Effector CD4-positive, alpha-beta T cell (primary cell): ENCODE results near the gene SLC25A5.
"Not testable (repeated sequence)": the region's sequence is repeated elsewhere in the genome, so short reads cannot be mapped to it uniquely, and the experiment has no call there.

ENCODE experiments used
- DNase-seq: peaks from one replicate; pipeline ENCODE4 v3.0.0-alpha.2; 2020

The SLC25A5 gene

GRCh38 chrX:119477812-119478232, 9.6 kb downstream of the SLC25A5 start:
- no peak for DNase-seq

GRCh38 chrX:119478504-119478903, 10.3 kb downstream of the SLC25A5 start:
- no peak for DNase-seq

GRCh38 chrX:119479845-119480244, 11.6 kb downstream of the SLC25A5 start:
- no peak for DNase-seq

GRCh38 chrX:119481323-119481801, 13.1 kb downstream of the SLC25A5 start:
- DNase-seq: no peak

GRCh38 chrX:119482041-119482440, 13.8 kb downstream of the SLC25A5 start:
- DNase-seq: no peak

- DNase-seq: peak; percentile 43
These were observed 14.5 kb downstream of the SLC25A5 start for GRCh38 chrX:119482481-119483480.

- DNase-seq: no peak
These were observed 18.5 kb downstream of the SLC25A5 start for GRCh38 chrX:119486745-119487144.

- DNase-seq: not testable (repeated sequence)
These were observed 19.5 kb downstream of the SLC25A5 start for GRCh38 chrX:119487766-119488165.

GRCh38 chrX:119488749-119489148, 20.5 kb downstream of the SLC25A5 start:
- peak; percentile 11 for DNase-seq

GRCh38 chrX:119489212-119490074, 21.2 kb downstream of the SLC25A5 start:
- DNase-seq: no peak

GRCh38 chrX:119492463-119492862, 24.2 kb downstream of the SLC25A5 start:
- no peak for DNase-seq

GRCh38 chrX:119493851-119494495, 25.7 kb downstream of the SLC25A5 start:
- not testable (repeated sequence) for DNase-seq

GRCh38 chrX:119495734-119496726, 27.8 kb downstream of the SLC25A5 start:
- no peak for DNase-seq

- DNase-seq: no peak
These were observed 28.9 kb downstream of the SLC25A5 start for GRCh38 chrX:119497185-119497584.

GRCh38 chrX:119500061-119500800, 32.0 kb downstream of the SLC25A5 start:
- DNase-seq: no peak

GRCh38 chrX:119501511-119502148, 33.4 kb downstream of the SLC25A5 start:
- DNase-seq: no peak

- no peak for DNase-seq
These were observed 34.7 kb downstream of the SLC25A5 start for GRCh38 chrX:119502727-119503483.

- no peak for DNase-seq
These were observed 35.2 kb downstream of the SLC25A5 start for GRCh38 chrX:119503484-119503861.

GRCh38 chrX:119505145-119505544, 36.9 kb downstream of the SLC25A5 start:
- DNase-seq: not testable (repeated sequence)
